Kidney epithelial cell (primary cell): ENCODE measurements around the gene GTPBP3. TPM values are rescaled to one million over a fixed set of nuclear protein-coding genes. Genes with fewer than 3 reads are reported as not detected.

Source experiments
- DNase-seq: peaks from one replicate; pipeline ENCODE4 v3.0.0-alpha.2; 2010; ENCODE audit warnings: low read depth
- H3K27me3 ChIP-seq: 2 replicates; pipeline ENCODE4 v1.6.0; 2011; ENCODE audit warnings: low read length; ENCODE audit not compliant: control insufficient read depth, insufficient read depth
- H3K36me3 ChIP-seq: 2 replicates; pipeline ENCODE4 v1.5.1; 2011; ENCODE audit warnings: low read length; ENCODE audit not compliant: control insufficient read depth, insufficient read depth
- H3K4me3 ChIP-seq: 2 replicates; pipeline ENCODE4 v1.5.1; 2011; ENCODE audit warnings: low read depth, mild to moderate bottlenecking, control low read depth, low read length
- CTCF ChIP-seq: IDR thresholded peaks from 2 replicates; pipeline ENCODE4 v1.5.1; 2011; ENCODE audit warnings: mild to moderate bottlenecking, moderate library complexity, low read length, control low read depth, inconsistent platforms; ENCODE audit not compliant: insufficient read depth, poor library complexity, severe bottlenecking
- total RNA-seq: library from RNA; depleted of rRNA; stranded (reverse); fragments of >200 nt; gene quantifications from 2 replicates; pipeline ENCODE4 v1.2.3, GENCODE V29; 2015

GTPBP3 gene
- total RNA-seq, 1 donor from 2014 or later = 31.8 TPM

GRCh38 chr19:17325881-17326594, 11.3 kb upstream of the GTPBP3 start:
- Histone ChIP-seq H3K27me3 (peaks cover 11% of the 10 kb centered on the region), H3K36me3 (peaks cover 3% of the 10 kb centered on the region), H3K4me3 (no peak overlapping the region)
- TF ChIP-seq CTCF = no peak
- DNase-seq = no peak

GRCh38 chr19:17326595-17326966, 10.8 kb upstream of the GTPBP3 start:
- no peak for DNase-seq

GRCh38 chr19:17327068-17327653, 10.2 kb upstream of the GTPBP3 start:
- H3K27me3 ChIP-seq = peaks cover 11% of the 10 kb centered on the region
- DNase-seq = no peak
- TF ChIP-seq CTCF = no peak
- peaks cover 1% of the 10 kb centered on the region for H3K36me3 ChIP-seq
- no peak overlapping the region for H3K4me3 ChIP-seq

More at GRCh38 chr19:17326595-17326966, 10.8 kb upstream of the GTPBP3 start:
- Histone ChIP-seq H3K36me3 (peaks cover 3% of the 10 kb centered on the region), H3K4me3 (no peak overlapping the region), H3K27me3 (peaks cover 11% of the 10 kb centered on the region)
- no peak for TF ChIP-seq CTCF

GRCh38 chr19:17327654-17328516, 9.5 kb upstream of the GTPBP3 start:
- peaks cover 1% of the 10 kb centered on the region for H3K36me3 ChIP-seq
- peaks cover 11% of the 10 kb centered on the region for H3K27me3 ChIP-seq
- TF ChIP-seq CTCF = peak; percentile 65
- H3K4me3 ChIP-seq = peak overlapping the region; percentile 26
- DNase-seq = peak; percentile 61

GRCh38 chr19:17328517-17329365, 8.6 kb upstream of the GTPBP3 start:
- TF ChIP-seq CTCF = no peak
- no peak for DNase-seq

More at GRCh38 chr19:17328517-17329365, 8.6 kb upstream of the GTPBP3 start:
- Histone ChIP-seq H3K27me3 (peaks cover 11% of the 10 kb centered on the region), H3K4me3 (peak overlapping the region; percentile 26), H3K36me3 (peaks cover 1% of the 10 kb centered on the region)
